GM18907 (cell line): Measurements from ENCODE around the gene CPA5.
"Not testable (repeated sequence)": the region's sequence is repeated elsewhere in the genome, so short reads cannot be mapped to it uniquely, and the experiment has no call there.

Experiments used
- ATAC-seq: cut with Tn5 transposase; IDR thresholded peaks from one replicate; pipeline ENCODE4 v1.9.1; 2021; ENCODE audit warnings: mild to moderate bottlenecking, moderate library complexity; ENCODE audit not compliant: unreplicated experiment

Gene CPA5

DNA sequence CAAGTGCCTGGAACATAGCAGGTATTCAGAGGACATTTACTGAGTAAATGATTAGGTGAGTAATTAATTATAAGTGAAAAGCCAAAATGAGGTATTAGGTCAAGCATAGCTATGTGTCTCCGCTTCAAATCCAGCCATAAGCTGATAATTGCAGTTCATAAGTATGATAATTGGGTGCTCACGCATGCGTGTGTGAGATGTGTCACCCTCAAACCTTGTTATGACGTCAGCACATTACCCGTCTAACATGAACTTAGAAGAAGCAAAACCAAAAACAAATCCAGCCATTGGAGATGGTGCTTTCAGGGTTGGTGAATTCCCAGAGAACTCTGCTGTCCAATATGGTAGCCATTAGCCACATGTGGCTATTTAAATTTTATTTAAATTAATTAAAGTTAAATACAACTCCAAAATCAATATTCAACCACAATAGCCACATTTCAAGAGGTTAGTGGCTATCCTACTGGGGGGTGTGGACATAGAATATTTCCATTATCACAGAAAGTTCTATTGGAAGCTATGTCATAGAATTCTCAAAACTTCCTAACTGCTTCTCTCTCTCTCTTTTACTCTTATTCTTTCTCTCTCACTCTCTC lies at the start of gene CPA5:
TSS of gene CPA5 (plus strand) at position 546 of the 596 bp plus-strand sequence. CDS start 1,670 bp downstream, outside the sequence.
- ATAC-seq = no peak

DNA sequence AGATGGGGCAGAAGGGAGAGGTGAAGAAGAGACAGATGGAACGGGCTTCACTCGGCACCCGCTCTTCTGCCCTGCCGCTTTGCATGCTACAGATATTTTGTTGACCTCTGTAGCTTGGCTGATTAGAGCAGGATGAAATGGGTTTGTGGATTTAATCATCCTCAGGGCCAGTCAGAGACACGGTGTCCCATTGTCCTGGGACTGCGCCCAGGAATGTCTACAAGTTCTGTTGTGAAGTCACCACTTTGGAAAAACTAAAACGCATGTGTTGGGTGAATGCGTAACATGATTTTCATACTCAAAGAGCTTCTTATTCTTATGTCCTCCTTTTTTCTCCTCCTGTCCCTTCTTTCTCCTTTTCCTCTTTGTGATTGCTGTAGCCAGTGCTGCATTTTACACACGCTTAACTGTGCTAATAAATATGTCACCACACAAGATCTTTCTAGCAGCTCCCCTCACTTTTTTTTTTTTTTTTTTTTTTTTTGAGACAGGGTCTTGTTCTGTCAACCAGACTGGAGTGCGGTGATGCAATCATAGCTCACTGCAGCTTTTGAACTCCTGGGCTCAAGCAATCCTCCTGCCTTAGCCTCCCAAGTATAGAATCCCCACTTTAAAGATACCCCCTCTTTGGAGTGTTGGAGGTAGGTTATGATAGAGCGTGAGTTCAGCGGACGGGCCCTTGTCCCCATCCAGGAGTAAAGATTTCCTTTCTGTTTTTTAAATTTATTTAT lies 48.2 kb upstream of the CPA5 start:
- ATAC-seq = no peak

GRCh38 chr7:130297628-130298543 lies 46.7 kb upstream of the CPA5 start:
- ATAC-seq = no peak

DNA sequence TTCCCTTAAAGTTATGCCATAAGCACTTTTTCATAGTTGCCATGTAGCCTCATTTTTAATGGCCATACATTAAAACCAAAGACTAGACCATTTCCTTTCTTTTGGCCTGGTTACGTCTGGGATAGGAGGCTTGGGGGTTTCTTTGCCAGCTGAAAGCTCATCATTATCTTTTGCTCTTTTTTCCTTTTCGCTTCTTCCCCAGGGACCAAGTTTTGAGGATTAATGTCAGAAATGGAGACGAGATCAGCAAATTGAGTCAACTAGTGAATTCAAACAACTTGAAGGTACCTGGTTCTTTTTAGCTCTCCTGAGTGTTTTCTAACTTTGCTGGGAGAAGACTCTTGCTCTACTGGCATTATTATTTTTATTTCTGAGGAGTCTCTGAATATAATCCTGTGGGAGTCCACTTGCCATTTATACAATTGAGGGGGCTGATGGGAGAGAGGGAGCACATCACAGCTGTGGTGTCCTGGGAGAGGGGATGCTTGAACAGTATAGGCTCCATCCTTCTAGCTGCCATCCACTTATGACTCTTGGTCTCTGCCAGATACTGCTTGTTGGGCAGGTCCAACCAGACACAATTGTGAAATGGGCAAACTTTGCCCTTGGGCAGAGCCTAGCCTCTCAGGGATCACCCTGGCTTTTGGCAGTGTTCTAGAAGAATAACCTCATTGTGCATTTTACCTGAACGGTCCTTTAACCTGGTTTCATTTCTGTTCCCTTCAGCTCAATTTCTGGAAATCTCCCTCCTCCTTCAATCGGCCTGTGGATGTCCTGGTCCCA lies 45.9 kb upstream of the CPA5 start:
- ATAC-seq = no peak

- ATAC-seq = no peak
These were observed 44.8 kb upstream of the CPA5 start for GRCh38 chr7:130299866-130300265.

DNA sequence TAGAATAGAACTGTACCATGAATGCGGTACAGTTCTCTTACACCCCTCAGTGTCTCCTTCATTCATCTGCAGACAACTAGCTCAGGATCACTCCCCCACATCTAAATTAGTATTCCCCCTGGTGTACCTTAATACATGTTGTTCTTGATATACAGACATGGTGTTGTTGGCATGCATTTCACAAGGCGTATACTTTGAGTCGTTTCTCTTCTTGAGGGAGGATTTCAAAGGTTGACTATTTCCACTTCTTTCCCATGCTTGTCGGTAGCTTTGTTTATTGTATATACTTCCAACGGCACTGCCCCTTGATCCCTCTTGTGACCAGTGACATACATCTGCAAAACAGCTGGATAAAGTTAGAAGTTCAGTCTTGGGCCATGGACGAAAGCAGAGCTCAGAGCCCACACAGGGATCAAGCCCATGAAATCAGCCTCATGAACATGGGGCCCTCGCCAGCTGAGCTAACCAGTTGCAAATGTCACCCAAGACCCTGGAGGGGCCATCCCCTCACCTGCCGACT lies 43.1 kb upstream of the CPA5 start:
- no peak for ATAC-seq

GRCh38 chr7:130302649-130303048 lies 42.0 kb upstream of the CPA5 start:
- no peak for ATAC-seq

DNA sequence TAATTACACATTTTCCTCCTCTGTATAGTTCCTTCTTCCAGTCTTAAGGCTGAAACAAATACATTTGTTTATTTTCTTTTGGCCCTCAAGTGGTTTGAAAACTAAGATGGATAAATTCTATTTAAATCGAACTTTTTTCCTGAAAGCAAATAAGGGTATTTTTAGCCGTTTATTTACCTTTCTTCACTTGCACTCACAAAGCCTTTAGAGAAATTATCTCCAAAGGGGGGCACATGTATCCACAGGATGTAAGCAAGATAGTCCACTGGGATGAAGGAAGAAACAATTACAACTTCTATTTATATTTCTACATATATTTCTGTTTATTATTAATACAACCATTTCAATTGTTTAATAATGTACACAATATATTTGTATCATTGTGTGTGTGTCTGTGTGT lies 41.5 kb upstream of the CPA5 start:
- no peak for ATAC-seq

DNA sequence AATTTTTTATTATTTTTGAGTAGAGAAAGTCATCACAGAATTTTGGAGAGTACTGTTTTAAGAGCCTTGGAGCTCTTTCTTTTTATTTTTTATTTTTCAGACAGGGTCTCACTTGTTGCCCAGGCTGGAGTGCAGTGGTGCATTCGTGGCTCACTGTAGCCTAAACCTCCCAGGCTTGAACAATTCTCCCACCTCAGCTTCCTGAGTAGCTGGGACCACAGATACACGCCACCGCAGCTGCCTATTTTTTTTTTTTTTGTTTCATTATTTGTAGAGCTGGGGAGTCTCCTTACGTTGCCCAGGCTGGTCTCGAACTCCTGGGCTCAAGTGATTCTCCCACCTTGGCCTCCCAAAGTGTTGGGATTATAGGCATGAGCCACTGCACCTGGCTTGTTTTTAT lies 41.1 kb upstream of the CPA5 start:
- no peak for ATAC-seq

- no peak for ATAC-seq
These were observed 40.6 kb upstream of the CPA5 start for GRCh38 chr7:130303982-130304381.

GRCh38 chr7:130304878-130305277 lies 39.7 kb upstream of the CPA5 start:
- no peak for ATAC-seq

- ATAC-seq = no peak
These were observed 39.1 kb upstream of the CPA5 start for GRCh38 chr7:130305433-130306042.

- ATAC-seq = no peak
These were observed 34.6 kb upstream of the CPA5 start for GRCh38 chr7:130309986-130310385.

DNA sequence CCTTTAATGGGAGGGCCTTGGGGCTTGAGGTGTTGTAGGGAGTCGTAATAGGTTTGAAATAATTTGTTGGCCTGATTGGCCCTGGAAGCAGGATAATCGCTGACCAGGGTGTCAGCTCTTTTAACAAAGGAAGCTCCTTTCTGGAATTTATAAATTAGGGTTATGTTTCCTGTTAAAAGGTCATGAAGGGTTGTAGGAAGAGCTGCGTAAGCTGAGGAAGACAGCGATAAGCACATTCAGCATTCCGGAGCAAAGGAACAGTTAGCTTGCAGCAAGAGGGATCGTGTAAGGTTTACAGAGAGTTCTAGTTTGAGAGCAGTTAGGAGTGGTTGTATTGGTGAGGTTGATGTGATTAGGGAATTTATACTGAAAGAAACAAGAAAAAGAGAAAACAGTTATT lies 30.3 kb upstream of the CPA5 start:
- ATAC-seq = no peak

- ATAC-seq = no peak
These were observed 25.1 kb upstream of the CPA5 start for GRCh38 chr7:130319541-130319940.

DNA sequence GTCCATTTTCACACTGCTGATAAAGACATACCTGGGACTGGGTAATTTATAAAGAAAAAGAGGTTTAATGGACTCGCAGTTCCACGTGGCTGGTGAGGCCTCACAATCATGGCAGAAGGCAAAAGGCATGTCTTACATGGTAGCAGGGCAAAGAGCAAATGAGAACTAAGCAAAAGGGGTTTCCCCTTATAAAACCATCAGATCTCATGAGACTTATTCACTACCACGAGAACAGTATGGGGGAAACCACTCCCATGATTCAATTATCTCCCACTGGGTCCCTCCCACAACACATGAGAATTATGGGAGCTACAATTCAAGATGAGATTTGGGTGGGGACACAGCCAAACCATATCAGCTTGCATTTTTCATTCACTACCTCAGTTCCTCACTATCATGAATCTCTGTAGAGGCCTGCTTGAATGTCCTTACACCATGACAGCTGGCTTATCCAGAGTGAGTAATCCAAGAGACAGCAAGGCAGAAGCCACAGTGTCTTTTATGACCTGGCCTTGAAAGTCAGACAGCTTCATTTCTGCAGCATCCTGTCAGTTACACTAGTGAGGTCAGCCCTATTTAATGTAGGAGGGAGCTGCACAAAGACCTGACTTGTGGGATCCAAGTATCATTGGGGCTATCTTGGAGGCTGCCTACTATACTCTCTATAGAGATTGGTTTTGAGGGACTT lies 22.9 kb upstream of the CPA5 start:
- ATAC-seq = not testable (repeated sequence)

- no peak for ATAC-seq
These were observed 22.0 kb upstream of the CPA5 start for GRCh38 chr7:130322615-130323014.

- no peak for ATAC-seq
These were observed 20.2 kb upstream of the CPA5 start for GRCh38 chr7:130324306-130324943.

- no peak for ATAC-seq
These were observed 14.9 kb upstream of the CPA5 start for GRCh38 chr7:130329681-130330080.
